GM18499 (cell line): ENCODE measurements around the gene CDK14.

ENCODE experiments used
- ATAC-seq: cut with Tn5 transposase; IDR thresholded peaks from one replicate; pipeline ENCODE4 v1.9.1; 2021; ENCODE audit warnings: moderate number of reproducible peaks; ENCODE audit not compliant: insufficient read depth, unreplicated experiment

Gene CDK14

GRCh38 chr7:90832726-90833125, 236.6 kb downstream of the CDK14 start:
- ATAC-seq: no peak

DNA sequence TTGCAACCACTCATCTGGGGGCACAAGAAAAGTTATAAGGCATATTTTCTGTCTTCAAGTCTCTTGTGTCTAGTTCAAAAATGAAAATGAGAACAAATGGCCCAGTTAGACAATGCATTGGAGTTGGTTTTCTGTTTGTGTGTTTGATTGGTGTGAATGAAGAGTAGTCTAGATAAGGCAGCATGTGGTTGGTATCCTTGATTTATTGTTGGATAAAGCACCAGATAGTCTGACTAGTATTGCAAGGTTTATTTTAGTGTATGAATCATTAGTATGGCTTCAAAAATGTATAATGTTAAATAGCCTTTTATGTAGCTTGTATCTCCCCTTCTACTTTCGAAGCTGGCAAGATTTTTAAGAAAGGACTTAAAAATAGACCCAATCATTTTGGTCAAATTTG, 237.3 kb downstream of the CDK14 start:
- no peak for ATAC-seq

- no peak for ATAC-seq
Observed at GRCh38 chr7:90834771-90835170, 238.7 kb downstream of the CDK14 start.

- no peak for ATAC-seq
Observed at GRCh38 chr7:90835861-90836260, 239.7 kb downstream of the CDK14 start.

DNA sequence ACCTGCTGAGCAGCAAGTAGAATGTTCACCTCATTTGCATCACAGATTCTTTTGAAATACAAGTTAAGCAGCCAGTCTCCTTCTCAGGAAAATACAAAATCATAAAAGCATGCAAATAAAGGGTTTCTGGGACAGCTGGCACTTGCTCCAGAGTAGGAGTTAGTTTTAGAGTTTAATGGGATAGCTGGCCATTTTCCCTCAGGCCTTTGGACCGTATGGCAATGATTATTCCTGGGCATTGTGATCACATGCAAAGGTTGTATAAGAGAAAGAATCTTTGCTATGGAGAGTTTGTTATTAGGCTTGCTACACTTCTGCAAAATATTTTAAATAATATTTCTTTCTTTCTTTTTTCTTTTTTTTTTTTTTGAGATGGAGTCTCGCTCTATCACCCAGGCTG, 240.8 kb downstream of the CDK14 start:
- no peak for ATAC-seq

- no peak for ATAC-seq
Observed at GRCh38 chr7:90838799-90839198, 242.7 kb downstream of the CDK14 start.

- ATAC-seq: no peak
Observed at GRCh38 chr7:90839316-90839715, 243.2 kb downstream of the CDK14 start.

GRCh38 chr7:90839727-90840291, 243.7 kb downstream of the CDK14 start:
- ATAC-seq: no peak

DNA sequence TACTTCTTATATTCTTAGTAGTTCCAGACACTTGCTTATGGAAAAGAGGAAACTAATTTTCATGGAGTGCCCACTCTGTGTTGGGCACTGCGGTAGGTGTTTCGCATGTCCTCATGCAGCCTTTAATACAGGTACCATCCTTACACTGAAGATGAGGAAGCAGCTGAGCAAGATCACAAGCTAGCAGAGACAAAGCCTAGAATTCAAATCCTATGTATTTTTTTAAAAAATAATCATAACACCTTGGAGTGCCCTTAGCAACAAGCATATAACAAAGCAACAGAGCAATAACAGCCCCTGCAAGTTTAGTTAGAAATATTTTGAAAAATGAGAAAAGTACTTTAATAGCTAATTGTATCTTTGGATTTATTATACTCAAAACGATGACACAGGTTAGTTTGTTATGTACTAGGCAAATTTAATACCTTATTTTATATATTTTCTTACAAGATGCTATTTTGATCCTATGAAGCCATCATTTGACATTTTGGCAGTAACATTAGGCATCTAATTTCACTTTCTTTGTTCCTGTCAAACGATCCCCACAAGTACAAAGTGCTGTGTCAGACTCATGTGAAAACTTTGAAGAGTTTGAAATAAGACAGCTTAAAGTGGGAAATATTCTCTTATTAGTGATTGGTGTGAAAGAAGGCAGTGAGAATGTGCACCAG, 245.8 kb downstream of the CDK14 start:
- no peak for ATAC-seq

DNA sequence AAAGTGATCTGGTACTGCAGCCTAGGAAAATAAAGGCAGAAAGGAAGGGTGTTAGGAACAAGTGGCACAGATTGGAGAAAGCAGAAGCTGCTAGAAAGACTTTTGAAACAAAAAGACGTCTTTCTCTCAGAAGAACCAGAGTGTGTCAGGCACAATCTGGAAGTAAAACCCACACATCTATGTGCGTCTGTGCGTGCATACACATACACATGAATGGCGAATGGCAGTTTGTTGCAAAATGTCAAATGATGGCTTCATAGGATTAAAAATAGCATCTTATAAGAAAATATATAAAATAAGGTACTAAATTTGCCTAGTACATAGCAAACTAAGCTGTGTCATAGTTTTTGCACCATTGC, 246.3 kb downstream of the CDK14 start:
- ATAC-seq: no peak

DNA sequence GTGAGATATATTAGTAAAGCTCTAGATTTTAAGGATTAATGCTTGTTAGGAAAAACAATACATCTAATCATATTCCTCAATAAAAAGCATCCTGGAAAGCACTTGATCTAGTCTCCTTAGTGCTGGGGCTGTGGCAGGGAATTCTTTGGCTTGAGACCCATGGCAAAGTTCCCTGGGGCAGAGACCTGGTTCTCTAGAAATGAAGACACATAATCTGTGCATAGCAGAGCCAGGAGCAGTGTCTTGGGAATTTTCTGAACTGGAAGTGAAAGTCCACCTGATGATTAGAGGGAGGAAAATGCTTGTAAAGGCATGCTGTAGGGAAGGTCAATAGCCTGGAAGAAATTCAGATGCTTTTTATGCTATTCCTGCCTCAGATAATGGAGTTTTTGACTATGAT, 247.4 kb downstream of the CDK14 start:
- no peak for ATAC-seq

DNA sequence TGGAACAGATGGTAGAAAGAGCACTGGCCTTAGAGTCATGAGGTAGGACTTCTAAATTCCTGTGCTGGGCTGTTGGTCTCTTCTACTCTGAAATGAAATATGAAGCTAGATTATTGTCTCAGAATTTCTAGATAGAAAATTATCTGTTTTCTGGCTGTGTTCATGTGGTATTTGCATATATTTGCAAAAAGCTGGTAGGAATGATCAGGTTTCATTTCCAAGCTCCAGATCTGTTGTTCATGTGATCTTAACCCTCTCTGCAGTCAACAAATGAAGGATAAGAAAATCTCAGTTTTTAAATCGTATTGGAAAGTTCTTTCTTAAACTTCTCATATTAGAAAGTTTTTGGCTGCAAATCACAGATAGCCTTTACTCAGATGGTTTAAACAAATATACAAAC, 248.3 kb downstream of the CDK14 start:
- no peak for ATAC-seq

- no peak for ATAC-seq
Observed at GRCh38 chr7:90846192-90846591, 250.1 kb downstream of the CDK14 start.

GRCh38 chr7:90850066-90850465, 253.9 kb downstream of the CDK14 start:
- no peak for ATAC-seq

DNA sequence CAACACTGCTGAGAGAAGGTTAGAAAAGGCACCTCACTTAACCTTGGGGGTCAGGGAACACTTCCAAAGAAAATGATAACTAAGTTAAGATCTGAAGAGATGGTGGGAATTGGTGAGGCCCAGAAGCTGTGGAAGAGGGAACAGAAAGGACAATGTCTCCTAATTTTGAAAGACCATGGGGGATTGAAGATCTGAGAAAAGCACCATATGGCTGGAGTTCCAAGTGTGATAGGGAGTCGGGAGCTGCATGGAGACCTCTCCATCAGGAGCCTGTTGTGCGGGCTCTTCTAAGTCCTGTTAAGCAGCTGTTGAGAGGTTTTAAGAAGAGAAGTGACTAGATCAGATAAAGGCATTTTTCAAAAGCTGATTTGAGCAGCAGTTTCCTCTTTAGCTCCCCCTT, 254.3 kb downstream of the CDK14 start:
- ATAC-seq: no peak

GRCh38 chr7:90853205-90853604, 257.1 kb downstream of the CDK14 start:
- ATAC-seq: no peak

DNA sequence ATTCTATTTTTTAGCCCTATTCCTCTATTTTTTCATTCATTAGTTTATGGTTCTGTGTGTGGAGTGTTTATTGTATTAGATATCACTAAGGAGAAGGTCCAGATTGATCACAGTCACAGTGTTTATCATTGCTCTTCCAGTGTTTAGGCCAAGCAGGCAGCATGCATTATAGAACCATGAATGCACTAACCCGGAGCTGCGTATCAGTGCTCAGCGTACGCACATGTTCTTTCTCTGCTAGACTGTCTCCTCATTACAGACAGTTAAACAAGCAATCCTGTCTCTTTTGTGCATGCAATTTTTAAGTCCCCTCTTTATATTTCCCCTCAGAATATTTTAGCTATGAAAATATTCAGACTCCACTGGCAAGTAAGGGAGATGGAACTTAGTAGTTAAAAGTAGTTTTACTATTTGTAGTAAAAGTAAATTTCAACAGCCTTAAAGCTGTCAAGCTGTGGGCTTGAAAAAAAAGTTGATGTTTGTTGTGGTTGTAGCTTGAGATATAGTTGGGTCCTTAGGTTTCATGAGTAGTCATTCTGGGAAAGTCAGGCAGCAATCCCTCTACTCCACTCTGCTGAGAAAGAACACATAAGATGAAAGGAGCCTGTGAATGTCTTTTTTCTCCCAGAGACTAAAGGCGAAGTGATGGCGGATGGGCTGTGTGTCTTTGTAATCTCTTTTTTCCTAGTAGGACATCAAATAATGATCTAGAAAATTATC, 260.4 kb downstream of the CDK14 start:
- peak; percentile 41 for ATAC-seq

DNA sequence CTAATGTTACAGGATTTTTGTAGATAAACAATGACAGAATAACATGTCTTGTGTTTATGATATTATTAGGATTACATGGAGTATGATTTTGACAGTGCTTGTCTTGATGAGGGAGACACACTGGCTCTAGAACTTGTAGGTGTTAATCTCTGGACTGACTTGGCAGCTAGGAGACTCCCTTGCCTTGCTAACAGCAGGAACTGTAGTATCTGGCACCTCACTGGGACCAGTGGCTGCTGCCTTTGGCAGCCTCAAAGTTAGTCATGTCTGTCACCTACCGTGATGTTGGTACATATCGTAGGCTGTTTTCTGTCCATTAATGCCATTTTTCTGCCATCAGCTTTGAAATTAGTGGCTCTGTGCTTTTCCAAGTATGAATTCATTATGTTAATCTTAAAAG, 261.5 kb downstream of the CDK14 start:
- no peak for ATAC-seq

DNA sequence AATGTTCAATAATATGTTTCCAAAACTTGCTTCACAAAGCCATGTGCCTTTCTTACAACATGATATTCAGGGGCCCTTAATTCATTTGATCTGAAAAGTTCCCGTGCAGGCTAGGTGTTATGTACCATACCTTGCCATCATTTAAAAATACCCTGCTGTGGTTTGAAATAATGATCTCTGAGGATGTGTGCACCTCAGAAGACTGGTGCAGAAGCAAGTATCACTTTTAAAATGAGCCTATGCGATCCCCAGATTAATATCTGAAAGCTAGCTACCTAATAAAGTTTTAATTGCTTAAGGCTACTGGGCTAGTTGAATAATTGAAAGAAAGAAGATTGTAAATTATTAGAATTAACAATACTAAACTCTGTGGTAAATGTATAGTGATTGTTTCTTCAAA, 262.4 kb downstream of the CDK14 start:
- no peak for ATAC-seq

GRCh38 chr7:90859521-90859920, 263.4 kb downstream of the CDK14 start:
- ATAC-seq: no peak

GRCh38 chr7:90864088-90864487, 268.0 kb downstream of the CDK14 start:
- ATAC-seq: no peak

DNA sequence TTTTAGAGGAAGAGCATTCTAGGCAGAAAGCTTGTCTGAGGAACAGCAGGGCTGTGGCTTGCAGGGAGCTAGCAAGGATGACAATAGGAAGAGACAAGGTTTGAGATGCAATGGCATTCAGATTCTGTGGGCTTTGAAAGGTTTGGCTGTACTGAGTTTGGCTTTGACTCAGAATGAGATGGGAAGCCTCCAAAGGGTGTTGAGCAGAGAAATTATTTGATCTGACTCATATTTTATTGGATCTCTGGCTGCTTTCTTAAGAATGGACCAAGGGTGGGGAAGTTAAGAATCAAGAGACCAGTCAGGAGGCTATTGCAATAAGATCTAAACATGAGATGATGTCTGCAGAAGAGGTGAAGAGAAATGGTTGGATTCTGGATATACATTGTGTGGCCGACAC, 273.2 kb downstream of the CDK14 start:
- no peak for ATAC-seq
